ENCODE data around the gene PRSS36. TPM values are rescaled to one million over a fixed set of nuclear protein-coding genes. Genes with fewer than 3 reads are reported as not detected.

PRSS36 gene
- total RNA-seq, 1 donor from 2014 or later: 0.74 TPM

- no peak for TF ChIP-seq CTCF (IDR thresholded peaks at IDR 0.05; ENCODE audit: unreplicated experiment)
- Mint-ChIP-seq H3K4me1 (ENCODE audit: unreplicated experiment) (peaks cover 16% of the 10 kb centered on the region), H3K27me3 (ENCODE audit: unreplicated experiment) (peaks cover 22% of the 10 kb centered on the region), H3K9me3 (ENCODE audit: unreplicated experiment) (no peaks in the 10 kb centered on the region), H3K27ac (ENCODE audit: unreplicated experiment) (peak overlapping the region; percentile 36), H3K4me3 (ENCODE audit: unreplicated experiment) (peak overlapping the region; percentile 73), H3K36me3 (ENCODE audit: low read depth, unreplicated experiment) (peaks cover 28% of the 10 kb centered on the region)
- DNase-seq (ENCODE audit: low spot score): no peak
Measured at GRCh38 chr16:31110106-31111034, 39.5 kb downstream of the PRSS36 start.

DNA sequence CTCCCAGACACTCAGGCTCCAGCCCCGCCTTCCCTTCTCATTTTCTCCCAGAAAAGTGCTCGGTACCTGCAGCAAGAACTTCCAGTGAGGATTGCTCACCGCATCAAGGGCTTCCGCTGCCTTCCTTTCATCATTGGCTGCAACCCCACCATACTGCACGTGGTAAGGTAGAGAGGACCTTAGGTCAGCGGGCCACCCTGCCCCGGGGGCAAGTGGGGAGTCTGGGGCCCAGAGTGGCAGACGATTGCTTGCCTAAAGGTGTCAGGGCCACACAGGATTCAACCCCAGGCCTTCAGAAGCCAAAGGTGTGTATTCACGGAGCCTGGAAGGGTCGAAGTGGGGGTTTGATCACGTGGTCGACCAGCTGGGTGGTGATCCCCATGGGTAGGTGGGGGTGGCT, 40.2 kb downstream of the PRSS36 start:
- H3K9me3 Mint-ChIP-seq (ENCODE audit: unreplicated experiment): no peaks in the 10 kb centered on the region
- H3K36me3 Mint-ChIP-seq (ENCODE audit: low read depth, unreplicated experiment): peaks cover 28% of the 10 kb centered on the region
- no peak for TF ChIP-seq CTCF (IDR thresholded peaks at IDR 0.05; ENCODE audit: unreplicated experiment)
- H3K27ac Mint-ChIP-seq (ENCODE audit: unreplicated experiment): peak overlapping the region; percentile 26
- no peak for DNase-seq (ENCODE audit: low spot score)
- peak overlapping the region; percentile 88 for H3K4me3 Mint-ChIP-seq (ENCODE audit: unreplicated experiment)
- peaks cover 22% of the 10 kb centered on the region for H3K27me3 Mint-ChIP-seq (ENCODE audit: unreplicated experiment)
- peaks cover 16% of the 10 kb centered on the region for H3K4me1 Mint-ChIP-seq (ENCODE audit: unreplicated experiment)

DNA sequence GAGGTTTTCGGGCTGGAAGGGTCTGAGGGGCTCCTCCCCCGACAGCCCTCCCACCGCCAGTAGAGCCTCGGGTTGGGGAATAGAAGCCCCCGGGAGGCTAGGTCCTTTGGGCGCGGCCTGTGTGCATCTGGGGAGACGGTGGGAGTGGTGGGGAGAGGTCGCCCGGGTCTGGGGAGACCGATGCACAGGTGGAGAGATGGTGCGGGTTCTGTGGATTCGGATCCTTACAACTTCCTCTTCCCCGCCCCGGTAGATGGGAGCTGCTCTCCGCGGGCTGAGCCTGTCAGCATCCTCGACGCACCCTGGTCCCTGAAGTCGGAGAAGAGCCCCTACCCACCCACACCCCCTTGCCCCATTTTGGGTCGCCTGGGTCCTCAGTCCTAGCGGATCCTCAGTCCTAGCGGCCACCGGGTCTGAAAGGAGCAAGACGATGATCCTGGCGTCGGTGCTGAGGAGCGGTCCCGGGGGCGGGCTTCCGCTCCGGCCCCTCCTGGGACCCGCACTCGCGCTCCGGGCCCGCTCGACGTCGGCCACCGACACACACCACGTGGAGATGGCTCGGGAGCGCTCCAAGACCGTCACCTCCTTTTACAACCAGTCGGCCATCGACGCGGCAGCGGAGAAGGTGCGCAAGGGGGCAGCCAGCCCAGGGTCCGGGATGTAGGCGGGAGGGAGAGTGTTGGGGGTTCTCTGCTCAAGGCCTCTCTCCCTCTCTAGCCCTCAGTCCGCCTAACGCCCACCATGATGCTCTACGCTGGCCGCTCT, 40.9 kb downstream of the PRSS36 start:
- Mint-ChIP-seq H3K27me3 (ENCODE audit: unreplicated experiment) (peaks cover 20% of the 10 kb centered on the region), H3K4me3 (ENCODE audit: unreplicated experiment) (peak overlapping the region; percentile 88), H3K36me3 (ENCODE audit: low read depth, unreplicated experiment) (peaks cover 28% of the 10 kb centered on the region), H3K4me1 (ENCODE audit: unreplicated experiment) (peaks cover 14% of the 10 kb centered on the region), H3K27ac (ENCODE audit: unreplicated experiment) (no peak overlapping the region), H3K9me3 (ENCODE audit: unreplicated experiment) (no peaks in the 10 kb centered on the region)
- no peak for TF ChIP-seq CTCF (IDR thresholded peaks at IDR 0.05; ENCODE audit: unreplicated experiment)
- DNase-seq (ENCODE audit: low spot score): no peak

GRCh38 chr16:31108035-31108793, 41.7 kb downstream of the PRSS36 start, which contains the start of gene BCKDK:
Gene BCKDK (plus strand): TSS chr16:31108386. CDS start chr16:31109224, 838 bp downstream.
- Mint-ChIP-seq H3K27ac (ENCODE audit: unreplicated experiment) (peak within 1 kb of the TSS; percentile 80), H3K36me3 (ENCODE audit: low read depth, unreplicated experiment) (peaks cover 28% of the 10 kb centered on the region), H3K9me3 (ENCODE audit: unreplicated experiment) (no peaks in the 10 kb centered on the region), H3K27me3 (ENCODE audit: unreplicated experiment) (peaks cover 20% of the 10 kb centered on the region), H3K4me1 (ENCODE audit: unreplicated experiment) (peaks cover 9% of the 10 kb centered on the region), H3K4me3 (ENCODE audit: unreplicated experiment) (peak within 1 kb of the TSS; percentile 97)
- peak; percentile 62 for DNase-seq (ENCODE audit: low spot score)
- TF ChIP-seq CTCF (IDR thresholded peaks at IDR 0.05; ENCODE audit: unreplicated experiment): no peak

Measured in endothelial cell (in vitro differentiated cells).